HG03280 (cell line): ENCODE results near the gene CSAG1.
"Not testable (repeated sequence)": the region's sequence is repeated elsewhere in the genome, so short reads cannot be mapped to it uniquely, and the experiment has no call there.

Experiments used
- ATAC-seq: cut with Tn5 transposase; IDR thresholded peaks from one replicate; pipeline ENCODE4 v1.9.1; 2021; ENCODE audit warnings: mild to moderate bottlenecking, moderate library complexity; ENCODE audit not compliant: unreplicated experiment

CSAG1 gene, protein sequence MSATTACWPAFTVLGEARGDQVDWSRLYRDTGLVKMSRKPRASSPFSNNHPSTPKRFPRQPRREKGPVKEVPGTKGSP

DNA sequence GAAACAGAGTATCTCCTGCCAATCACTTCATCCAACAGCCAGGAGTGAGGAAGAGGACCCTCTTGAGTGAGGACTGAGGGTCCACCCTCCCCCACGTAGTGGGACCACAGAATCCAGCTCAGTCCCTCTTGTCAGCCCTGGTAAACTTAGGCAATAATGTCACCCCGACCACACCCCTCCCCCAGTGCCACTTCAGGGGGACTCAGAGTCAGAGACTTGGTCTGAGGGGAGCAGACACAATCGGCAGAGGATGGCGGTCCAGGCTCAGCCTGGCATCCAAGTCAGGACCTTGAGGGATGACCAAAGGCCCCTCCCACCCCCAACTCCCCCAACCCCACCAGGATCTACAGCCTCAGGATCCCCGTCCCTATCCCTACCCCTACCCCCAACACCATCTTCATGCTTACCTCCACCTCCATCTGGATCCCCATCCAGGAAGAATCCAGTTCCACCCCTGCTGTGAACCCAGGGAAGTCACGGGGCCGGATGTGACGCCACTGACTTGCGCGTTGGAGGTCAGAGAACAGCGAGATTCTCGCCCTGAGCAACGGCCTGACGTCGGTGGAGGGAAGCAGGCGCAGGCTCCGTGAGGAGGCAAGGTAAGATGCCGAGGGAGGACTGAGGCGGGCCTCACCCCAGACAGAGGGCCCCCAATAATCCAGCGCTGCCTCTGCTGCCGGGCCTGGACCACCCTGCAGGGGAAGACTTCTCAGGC, at the start of gene CSAG1, which contains the start of gene MAGEA12:
CSAG1 (minus strand) TSS at position 461 of the 715 bp plus-strand sequence. CDS start 1,261 bp downstream, outside the sequence.
MAGEA12 (plus strand) TSS at position 497 of the 715 bp plus-strand sequence. CDS start 2,405 bp downstream, outside the sequence.
- no peak for ATAC-seq

DNA sequence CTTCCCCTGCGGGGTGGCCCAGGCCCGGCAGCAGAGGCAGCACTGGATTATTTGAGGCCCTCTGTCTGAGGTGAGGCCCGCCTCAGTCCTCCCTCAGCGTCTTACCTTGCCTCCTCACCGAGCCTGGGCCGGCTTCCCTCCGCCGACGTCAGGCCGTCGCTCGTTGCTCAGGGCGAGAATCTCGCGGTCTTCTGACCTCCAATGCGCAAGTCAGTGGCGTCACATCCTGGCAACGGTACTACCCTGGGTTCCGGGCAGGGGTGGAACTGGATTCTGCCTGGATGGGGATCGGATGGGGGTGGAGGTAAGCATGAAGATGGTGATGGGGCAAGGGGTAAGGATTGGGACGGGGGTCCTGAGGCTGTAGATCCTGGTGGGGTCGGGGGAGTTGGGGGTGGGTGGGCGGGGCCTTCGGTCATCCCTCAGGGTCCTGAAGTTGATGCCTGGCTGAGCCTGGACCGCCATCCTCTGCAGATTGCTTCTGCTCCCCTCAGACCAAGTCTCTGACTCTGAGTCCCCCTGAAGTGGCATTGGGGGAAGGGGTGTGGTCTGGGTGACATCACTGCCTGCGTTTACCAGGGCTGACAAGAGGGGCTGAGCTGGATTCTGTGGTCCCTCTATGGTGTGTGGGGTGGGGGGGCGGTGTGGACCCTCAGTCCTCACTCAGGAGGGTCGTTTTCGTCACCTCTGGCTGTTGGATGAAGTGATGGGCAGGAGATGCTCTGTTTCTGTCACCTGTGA, 36.2 kb upstream of the CSAG1 start, which contains the start of gene MAGEA6:
MAGEA6 (minus strand) TSS at position 141 of the 741 bp plus-strand sequence. CDS start 2,039 bp downstream, outside the sequence.
- ATAC-seq, result not testable (repeated sequence)

DNA sequence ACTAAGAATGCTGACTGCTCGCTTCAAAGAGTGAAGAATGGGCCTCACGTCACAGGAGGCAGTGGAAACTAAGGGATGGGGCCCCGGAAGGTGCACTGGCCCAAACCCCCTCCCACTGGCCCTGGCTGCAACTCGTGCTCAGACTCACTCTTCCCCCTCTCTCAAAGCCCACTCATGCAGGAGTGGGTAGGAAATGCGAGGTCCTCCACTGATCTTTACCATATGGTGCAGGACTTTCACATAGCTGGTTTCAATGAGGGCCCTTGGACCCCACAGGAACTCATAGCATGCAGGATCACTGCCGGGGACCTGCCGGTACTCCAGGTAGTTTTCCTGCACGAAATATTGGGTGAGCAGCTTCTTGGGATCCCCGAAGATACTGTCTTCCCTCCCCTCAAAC, 33.0 kb upstream of the CSAG1 start:
- not testable (repeated sequence) for ATAC-seq

DNA sequence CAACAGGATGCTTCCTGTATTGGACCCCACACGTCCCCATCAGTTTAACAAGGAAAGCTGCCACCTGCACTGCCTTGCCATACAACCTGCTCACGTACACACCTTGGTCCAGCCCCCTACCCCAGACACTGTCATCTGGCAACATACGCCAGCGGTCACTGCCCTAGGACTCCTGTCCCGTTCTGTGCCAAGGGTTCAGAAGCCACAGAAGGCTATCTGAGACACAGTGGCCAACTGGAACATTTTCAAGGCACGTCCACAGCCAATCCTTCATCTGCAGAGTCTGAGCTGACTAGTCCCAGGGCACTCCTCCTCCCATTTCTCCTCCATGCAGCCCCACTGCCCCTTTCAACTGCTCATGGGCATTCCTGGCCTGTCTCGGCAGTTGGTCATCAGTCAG, 28.1 kb upstream of the CSAG1 start:
- ATAC-seq, result not testable (repeated sequence)

DNA sequence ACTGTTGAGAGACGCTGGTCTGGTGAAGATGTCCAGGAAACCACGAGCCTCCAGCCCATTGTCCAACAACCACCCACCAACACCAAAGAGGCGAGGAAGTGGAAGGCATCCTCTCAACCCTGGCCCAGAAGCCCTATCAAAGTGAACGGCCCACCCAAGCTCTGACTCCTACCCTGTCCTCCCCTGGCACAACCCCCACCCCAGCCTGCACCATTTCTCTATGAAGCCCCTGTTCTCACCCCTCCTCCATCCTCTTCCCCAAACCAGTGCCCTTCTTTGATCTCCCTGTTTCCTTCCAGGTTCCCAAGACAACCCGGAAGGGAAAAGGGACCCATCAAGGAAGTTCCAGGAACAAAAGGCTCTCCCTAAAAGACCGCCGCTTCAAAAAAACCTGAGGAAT, 26.0 kb upstream of the CSAG1 start:
- not testable (repeated sequence) for ATAC-seq

DNA sequence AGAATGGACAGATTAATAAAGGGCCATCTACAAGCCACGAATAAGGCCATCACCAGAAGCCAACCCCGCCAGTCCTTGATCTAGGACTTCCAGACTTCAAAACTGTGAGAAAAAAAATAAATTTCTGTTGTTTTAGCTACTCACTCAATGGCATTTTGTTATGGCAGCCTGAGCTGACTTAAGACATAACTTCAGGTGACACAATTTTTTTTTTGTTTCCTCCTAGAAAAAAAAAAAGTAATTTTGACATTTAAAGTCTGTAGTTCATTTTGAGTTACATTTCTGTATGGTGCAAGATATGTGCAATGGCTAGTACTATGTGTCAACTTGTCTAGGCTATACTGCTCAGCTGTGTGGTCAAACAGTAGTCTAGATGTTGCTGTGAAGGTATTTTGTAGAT, 25.4 kb upstream of the CSAG1 start, which contains the start of gene CSAG3:
CSAG3 (plus strand) TSS at position 301 of the 400 bp plus-strand sequence.
- ATAC-seq, result not testable (repeated sequence)

DNA sequence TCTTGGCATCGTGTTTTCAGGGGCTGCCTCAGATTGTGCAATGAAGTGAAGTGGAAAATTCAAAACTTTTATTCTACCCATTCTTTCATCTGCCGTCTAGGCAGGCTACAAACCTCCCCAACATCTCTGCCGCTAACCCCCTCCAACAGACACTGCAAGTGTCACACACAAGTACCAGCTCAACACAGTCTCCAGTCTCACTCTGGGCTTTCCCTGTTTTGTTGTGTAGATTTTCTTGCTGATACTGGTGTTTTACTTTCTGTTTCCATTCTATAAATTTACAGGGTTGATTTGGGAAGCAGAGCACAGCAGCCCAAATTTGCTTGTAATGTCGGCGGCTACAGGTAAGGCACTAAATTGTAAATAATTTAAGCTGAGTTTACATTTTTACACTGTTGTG, 21.4 kb upstream of the CSAG1 start:
- not testable (repeated sequence) for ATAC-seq

DNA sequence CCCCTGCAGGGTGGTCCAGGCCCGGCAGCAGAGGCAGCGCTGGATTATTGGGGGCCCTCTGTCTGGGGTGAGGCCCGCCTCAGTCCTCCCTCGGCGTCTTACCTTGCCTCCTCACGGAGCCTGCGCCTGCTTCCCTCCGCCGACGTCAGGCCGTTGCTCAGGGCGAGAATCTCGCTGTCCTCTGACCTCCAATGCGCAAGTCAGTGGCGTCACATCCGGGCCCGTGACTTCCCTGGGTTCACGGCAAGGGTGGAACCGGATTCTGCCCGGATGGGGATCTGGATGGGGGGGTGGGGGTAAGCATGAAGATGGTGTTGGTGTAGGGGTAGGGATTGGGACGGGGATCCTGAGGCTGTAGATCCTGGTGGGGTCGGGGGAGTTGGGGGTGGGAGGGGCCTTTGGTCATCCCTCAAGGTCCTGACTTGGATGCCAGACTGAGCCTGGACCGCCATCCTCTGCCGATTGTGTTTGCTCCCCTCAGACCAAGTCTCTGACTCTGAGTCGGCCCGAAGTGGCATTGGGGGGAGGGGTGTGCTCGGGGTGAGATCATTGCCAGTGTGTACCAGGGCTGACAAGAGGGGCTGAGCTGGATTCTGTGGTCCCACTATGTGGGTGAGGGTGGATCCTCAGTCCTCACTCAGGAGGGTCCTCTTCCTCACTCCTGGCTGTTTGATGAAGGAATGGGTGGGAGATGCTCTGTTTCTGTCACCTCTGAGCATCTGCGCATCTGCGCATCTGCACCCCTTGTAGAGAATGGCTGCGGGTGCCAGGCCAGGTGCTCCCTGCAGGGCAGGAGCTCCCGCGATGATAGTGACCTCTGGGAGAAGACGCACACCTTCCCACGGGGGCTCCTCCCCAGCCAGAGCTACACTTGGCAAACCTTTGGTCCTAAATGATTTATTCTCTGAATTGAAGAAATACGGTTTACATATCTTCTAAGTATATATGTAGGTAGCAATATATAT, 20.4 kb upstream of the CSAG1 start, which contains the start of gene MAGEA2:
MAGEA2 (minus strand) TSS at position 157 of the 965 bp plus-strand sequence. CDS start 2,479 bp downstream, outside the sequence.
- ATAC-seq, result not testable (repeated sequence)

DNA sequence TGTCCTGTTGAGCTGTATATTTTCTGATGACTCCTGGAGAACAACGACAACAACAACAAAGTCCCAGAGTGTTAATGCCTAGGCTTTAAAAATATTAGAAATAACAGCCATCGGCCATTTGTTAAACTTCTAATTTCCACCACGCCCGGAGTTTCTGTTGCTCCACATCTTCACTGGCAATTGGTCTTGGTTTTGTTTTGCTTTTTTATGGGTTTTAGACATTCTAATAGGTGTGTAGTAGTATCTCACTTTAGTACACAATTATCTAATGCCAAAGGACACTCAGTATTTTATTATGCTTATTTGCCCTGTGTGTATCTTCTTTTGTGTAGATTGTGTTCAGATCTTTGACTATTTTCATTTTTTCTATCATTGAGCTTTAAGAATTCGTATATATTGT, 5.0 kb upstream of the CSAG1 start:
- ATAC-seq, result no peak

DNA sequence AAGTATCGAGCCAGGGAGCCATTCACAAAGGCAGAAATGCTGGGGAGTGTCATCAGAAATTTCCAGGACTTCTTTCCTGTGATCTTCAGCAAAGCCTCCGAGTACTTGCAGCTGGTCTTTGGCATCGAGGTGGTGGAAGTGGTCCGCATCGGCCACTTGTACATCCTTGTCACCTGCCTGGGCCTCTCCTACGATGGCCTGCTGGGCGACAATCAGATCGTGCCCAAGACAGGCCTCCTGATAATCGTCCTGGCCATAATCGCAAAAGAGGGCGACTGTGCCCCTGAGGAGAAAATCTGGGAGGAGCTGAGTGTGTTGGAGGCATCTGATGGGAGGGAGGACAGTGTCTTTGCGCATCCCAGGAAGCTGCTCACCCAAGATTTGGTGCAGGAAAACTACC, 3.0 kb upstream of the CSAG1 start:
- not testable (repeated sequence) for ATAC-seq

DNA sequence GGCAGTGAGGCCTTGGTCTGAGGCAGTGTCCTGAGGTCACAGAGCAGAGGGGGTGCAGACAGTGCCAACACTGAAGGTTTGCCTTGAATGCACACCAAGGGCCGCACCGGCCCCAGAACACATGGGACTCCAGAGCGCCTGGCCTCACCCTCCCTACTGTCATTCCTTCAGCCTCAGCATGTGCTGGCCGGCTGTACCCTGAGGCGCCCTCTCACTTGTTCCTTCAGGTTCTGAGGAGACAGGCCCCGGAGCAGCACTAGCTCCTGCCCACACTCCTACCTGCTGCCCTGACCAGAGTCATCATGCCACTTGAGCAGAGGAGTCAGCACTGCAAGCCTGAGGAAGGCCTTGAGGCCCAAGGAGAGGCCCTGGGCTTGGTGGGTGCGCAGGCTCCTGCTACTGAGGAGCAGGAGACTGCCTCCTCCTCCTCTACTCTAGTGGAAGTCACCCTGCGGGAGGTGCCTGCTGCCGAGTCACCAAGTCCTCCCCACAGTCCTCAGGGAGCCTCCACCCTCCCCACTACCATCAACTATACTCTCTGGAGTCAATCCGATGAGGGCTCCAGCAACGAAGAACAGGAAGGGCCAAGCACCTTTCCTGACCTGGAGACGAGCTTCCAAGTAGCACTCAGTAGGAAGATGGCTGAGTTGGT, 2.5 kb upstream of the CSAG1 start:
- ATAC-seq, result no peak

DNA sequence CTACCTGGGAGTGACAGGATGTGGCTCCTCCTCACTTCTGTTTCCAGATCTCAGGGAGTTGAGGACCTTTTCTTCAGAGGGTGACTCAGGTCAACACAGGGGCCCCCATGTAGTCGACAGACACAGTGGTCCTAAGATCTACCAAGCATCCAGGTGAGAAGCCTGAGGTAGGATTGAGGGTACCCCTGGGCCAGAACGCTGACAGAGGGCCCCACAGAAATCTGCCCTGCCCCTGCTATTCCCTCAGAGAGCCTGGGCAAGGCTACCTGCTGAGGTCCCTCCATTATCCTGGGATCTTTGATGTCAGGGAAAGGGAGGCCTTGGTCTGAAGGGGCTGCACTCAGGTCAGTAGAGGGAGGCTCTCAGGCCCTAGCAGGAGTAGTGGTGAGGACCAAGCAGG, 1.6 kb upstream of the CSAG1 start:
- ATAC-seq, result no peak

DNA sequence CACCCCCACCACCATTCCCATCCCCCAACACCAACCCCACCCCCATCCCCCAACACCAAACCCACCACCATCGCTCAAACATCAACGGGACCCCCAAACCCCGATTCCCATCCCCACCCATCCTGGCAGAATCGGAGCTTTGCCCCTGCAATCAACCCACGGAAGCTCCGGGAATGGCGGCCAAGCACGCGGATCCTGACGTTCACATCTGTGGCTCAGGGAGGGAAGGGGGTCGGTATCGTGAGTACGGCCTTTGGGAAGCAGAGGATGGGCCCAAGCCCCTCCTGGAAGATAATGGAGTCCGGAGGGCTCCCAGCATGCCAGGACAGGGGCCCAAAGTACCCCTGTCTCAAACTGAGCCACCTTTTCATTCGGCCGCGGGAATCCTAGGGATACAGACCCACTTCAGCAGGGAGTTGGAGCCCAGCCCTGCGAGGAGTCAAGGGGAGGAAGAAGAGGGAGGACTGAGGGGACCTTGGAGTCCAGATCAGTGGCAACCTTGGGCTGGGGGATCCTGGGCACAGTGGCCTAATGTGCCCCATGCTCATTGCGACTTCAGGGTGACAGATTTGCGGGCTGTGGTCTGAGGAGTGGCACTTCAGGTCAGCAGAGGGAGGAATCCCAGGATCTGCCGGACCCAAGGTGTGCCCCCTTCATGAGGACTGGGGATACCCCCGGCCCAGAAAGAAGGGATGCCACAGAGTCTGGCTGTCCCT, 780 bp upstream of the CSAG1 start:
- ATAC-seq, result not testable (repeated sequence)

DNA sequence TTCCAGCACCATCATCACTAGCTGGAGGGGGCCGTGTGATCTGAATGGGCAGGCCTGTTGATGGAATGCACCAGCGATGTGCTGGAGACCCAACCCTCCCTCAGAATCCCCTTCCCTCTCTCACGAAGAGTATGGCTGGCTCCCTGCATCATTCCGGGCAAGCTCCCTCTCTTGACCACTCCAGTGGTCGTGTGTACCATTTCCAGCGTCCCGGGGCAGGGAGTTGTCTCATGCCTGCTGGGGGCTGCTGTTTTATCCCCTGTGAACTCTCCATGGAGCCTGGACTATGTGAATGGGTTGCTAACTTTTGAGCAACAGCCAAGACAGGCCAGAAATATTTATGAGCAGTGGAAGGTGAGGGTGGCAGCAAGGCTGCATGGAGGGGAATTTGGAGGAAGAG, 8.1 kb downstream of the CSAG1 start:
- no peak for ATAC-seq

DNA sequence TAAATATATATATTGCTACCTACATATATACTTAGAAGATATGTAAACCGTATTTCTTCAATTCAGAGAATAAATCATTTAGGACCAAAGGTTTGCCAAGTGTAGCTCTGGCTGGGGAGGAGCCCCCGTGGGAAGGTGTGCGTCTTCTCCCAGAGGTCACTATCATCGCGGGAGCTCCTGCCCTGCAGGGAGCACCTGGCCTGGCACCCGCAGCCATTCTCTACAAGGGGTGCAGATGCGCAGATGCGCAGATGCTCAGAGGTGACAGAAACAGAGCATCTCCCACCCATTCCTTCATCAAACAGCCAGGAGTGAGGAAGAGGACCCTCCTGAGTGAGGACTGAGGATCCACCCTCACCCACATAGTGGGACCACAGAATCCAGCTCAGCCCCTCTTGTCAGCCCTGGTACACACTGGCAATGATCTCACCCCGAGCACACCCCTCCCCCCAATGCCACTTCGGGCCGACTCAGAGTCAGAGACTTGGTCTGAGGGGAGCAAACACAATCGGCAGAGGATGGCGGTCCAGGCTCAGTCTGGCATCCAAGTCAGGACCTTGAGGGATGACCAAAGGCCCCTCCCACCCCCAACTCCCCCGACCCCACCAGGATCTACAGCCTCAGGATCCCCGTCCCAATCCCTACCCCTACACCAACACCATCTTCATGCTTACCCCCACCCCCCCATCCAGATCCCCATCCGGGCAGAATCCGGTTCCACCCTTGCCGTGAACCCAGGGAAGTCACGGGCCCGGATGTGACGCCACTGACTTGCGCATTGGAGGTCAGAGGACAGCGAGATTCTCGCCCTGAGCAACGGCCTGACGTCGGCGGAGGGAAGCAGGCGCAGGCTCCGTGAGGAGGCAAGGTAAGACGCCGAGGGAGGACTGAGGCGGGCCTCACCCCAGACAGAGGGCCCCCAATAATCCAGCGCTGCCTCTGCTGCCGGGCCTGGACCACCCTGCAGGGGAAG, 19.4 kb downstream of the CSAG1 start, which contains the start of gene MAGEA2B:
MAGEA2B (plus strand) TSS at position 814 of the 973 bp plus-strand sequence. CDS start 2,479 bp downstream, outside the sequence.
- not testable (repeated sequence) for ATAC-seq

DNA sequence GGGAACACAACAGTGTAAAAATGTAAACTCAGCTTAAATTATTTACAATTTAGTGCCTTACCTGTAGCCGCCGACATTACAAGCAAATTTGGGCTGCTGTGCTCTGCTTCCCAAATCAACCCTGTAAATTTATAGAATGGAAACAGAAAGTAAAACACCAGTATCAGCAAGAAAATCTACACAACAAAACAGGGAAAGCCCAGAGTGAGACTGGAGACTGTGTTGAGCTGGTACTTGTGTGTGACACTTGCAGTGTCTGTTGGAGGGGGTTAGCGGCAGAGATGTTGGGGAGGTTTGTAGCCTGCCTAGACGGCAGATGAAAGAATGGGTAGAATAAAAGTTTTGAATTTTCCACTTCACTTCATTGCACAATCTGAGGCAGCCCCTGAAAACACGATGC, 20.3 kb downstream of the CSAG1 start:
- ATAC-seq, result not testable (repeated sequence)

DNA sequence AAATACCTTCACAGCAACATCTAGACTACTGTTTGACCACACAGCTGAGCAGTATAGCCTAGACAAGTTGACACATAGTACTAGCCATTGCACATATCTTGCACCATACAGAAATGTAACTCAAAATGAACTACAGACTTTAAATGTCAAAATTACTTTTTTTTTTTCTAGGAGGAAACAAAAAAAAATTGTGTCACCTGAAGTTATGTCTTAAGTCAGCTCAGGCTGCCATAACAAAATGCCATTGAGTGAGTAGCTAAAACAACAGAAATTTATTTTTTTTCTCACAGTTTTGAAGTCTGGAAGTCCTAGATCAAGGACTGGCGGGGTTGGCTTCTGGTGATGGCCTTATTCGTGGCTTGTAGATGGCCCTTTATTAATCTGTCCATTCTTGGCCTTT, 24.3 kb downstream of the CSAG1 start, which contains the start of gene CSAG2:
CSAG2 (minus strand) TSS at position 101 of the 400 bp plus-strand sequence. CDS start 161 bp downstream, outside the sequence.
- ATAC-seq, result not testable (repeated sequence)

DNA sequence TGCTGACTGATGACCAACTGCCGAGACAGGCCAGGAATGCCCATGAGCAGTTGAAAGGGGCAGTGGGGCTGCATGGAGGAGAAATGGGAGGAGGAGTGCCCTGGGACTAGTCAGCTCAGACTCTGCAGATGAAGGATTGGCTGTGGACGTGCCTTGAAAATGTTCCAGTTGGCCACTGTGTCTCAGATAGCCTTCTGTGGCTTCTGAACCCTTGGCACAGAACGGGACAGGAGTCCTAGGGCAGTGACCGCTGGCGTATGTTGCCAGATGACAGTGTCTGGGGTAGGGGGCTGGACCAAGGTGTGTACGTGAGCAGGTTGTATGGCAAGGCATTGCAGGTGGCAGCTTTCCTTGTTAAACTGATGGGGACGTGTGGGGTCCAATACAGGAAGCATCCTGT, 27.0 kb downstream of the CSAG1 start:
- not testable (repeated sequence) for ATAC-seq
